ENCODE data around the gene PCSK2. TPM values are rescaled to one million over a fixed set of nuclear protein-coding genes. Genes with fewer than 3 reads are reported as not detected.

Gene PCSK2
- total and polyA plus RNA-seq, 2 of the 8 experiments (the other 6 are each of a cell fraction or from before 2014, with no cell fraction given) = 1.9 to 4.2 TPM

DNA sequence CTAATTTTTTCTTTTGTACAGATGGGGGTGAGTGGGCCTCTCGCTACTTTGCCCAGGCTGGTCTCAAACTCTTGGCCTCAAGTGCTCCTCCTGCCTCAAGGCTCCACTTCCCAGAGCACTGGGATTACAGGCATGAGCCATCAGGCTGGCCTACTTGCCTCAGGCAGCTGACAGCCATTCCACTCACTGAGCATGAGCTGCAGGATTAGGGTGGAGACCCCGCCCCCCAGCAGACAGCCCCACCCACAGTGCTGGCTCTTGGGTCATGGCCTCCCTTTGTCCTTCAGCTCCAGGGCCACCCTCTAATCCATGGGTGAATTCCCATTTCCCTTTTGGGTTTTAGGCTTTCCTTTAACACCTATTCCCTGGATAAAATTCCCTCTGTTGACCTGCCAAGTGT, 222.2 kb downstream of the PCSK2 start (continued):
- TF ChIP-seq SP2 (IDR thresholded peaks at IDR 0.05; ENCODE audit: low read length) = no peak

Data from H1 (cell line).